Measurements from ENCODE around the gene PDXK.

Gene PDXK

DNA sequence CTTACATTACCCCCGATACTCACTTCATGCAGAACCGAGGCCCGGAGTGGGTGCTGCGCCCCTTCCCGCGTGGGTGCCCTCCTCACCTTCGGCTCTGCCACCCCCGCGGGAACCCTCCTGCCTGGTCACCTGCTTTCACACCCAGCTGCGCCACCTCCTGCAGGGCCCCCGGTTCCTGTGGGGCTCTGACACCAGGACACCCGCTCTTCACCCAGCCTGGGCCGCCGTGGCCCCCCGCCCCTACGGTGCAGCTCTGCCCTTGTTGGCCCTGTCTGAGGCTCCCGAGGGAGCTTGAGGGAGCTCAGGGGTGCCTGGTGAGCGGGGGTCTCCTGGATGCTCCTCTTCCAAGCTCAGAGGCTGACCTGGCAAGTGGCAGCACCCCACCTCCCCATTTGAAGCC lies 89.4 kb downstream of the PDXK start:
- DNase-seq = no peak

- no peak for DNase-seq
Measured at GRCh38 chr21:43808832-43809251, 89.9 kb downstream of the PDXK start.

- DNase-seq = no peak
Measured at GRCh38 chr21:43809346-43809799, 90.4 kb downstream of the PDXK start.

DNA sequence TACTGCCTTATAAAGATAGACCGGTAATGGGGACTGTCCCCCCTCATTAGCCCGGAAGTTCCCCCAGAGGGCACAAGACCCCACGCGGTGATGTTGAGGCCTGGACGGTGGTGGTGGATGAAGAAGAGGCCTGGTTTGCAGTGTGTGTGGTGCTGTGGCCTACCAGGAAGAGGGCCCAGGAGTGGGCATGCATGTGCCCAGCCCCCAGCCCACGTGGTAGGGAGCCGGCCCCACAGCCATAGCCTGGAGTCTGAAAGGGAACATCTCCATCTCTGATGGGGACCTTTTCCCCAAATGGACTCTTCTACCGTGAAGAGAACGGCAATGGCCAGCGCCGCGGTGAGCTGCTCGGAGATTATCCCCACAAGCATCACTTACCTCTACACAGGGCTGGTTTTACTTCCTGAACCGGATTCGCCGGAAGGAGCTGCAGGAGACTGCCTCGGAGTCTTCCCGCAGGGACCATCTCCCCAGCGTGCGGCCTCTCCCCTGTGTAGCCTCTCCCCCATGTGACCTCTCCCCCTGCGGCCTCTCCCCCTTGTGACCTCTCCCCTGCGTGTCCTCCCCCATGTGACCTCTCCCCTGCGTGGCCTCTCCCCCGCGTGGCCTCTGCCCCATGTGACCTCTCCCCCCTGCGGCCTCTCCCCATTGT lies 91.0 kb downstream of the PDXK start:
- no peak for DNase-seq

DNA sequence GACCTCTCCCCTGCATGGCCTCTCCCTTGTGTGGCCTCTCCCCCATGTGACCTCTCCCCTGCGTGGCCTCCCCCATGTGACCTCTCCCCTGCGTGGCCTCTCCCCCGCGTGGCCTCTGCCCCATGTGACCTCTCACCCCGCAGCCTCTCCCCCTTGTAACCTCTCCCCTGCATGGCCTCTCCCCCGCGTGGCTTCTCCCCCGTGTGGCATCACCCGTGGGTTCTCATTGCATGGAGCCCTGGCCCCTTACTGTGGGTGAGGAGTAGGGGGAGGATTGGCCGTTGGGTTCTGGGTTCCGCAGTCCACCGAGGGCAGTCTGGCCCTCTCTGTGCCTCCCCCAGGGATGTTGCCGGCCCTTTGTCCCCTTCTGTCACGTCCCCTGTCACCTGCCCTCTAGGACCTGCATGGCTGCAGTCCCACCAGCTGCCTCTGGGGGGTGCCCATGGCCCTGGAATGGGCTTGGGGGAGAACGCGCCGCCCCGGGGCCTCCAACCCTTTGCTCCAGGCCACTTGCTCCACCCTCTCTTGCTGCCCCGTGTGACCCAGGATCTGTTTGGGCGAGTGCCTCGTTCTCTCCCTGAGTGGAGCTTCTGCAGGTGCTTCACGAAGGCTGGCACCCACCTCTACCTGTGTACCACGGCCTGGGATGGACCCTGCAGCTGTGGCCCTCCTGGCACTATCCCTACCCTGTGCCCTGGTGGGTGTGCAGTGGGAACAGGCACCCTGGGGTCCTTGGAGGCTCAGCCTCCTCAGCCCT lies 91.8 kb downstream of the PDXK start:
- DNase-seq = peak; percentile 84

- peak; percentile 22 for DNase-seq
Measured at GRCh38 chr21:43811262-43812105, 92.6 kb downstream of the PDXK start.
